ENCODE measurements around the gene TCF3.

The TCF3 gene

GRCh38 chr19:1609680-1610474, 42.5 kb downstream of the TCF3 start:
- no peak for DNase-seq (ENCODE audit: low spot score)

GRCh38 chr19:1609103-1609396, 43.4 kb downstream of the TCF3 start:
- DNase-seq (ENCODE audit: low spot score): no peak

- DNase-seq (ENCODE audit: low spot score): peak; percentile 38
Measured at GRCh38 chr19:1608359-1609102, 43.9 kb downstream of the TCF3 start.

- DNase-seq (ENCODE audit: low spot score): no peak
Measured at GRCh38 chr19:1606138-1606651, 46.2 kb downstream of the TCF3 start.

- DNase-seq (ENCODE audit: low spot score): peak; percentile 90
Measured at GRCh38 chr19:1605236-1606137, 46.9 kb downstream of the TCF3 start, which contains the start of gene UQCR11. UQCR11 (minus strand) TSS chr19:1605462; CDS start chr19:1605409, 53 bp downstream.

GRCh38 chr19:1602091-1602707, 50.2 kb downstream of the TCF3 start:
- no peak for DNase-seq (ENCODE audit: low spot score)

GRCh38 chr19:1601613-1602064, 50.8 kb downstream of the TCF3 start:
- DNase-seq (ENCODE audit: low spot score): no peak

- DNase-seq (ENCODE audit: low spot score): no peak
Measured at GRCh38 chr19:1599460-1599846, 53.0 kb downstream of the TCF3 start.

- no peak for DNase-seq (ENCODE audit: low spot score)
Measured at GRCh38 chr19:1598777-1599459, 53.5 kb downstream of the TCF3 start.

- DNase-seq (ENCODE audit: low spot score): no peak
Measured at GRCh38 chr19:1593501-1593772, 59.0 kb downstream of the TCF3 start.

- DNase-seq (ENCODE audit: low spot score): peak; percentile 88
Measured at GRCh38 chr19:1592755-1593500, 59.5 kb downstream of the TCF3 start, which contains the start of gene MBD3. MBD3 (minus strand) TSS chr19:1592865; CDS start chr19:1592631, 234 bp downstream.

GRCh38 chr19:1592024-1592754, 60.2 kb downstream of the TCF3 start:
- DNase-seq (ENCODE audit: low spot score): peak; percentile 84

- no peak for DNase-seq (ENCODE audit: low spot score)
Measured at GRCh38 chr19:1591421-1592023, 60.9 kb downstream of the TCF3 start.

- DNase-seq (ENCODE audit: low spot score): no peak
Measured at GRCh38 chr19:1590641-1591397, 61.6 kb downstream of the TCF3 start.

- no peak for DNase-seq (ENCODE audit: low spot score)
Measured at GRCh38 chr19:1587872-1588271, 64.5 kb downstream of the TCF3 start.

- DNase-seq (ENCODE audit: low spot score): no peak
Measured at GRCh38 chr19:1585243-1585580, 67.2 kb downstream of the TCF3 start.

GRCh38 chr19:1584500-1585242, 67.7 kb downstream of the TCF3 start:
- DNase-seq (ENCODE audit: low spot score): no peak

GRCh38 chr19:1582201-1582600, 70.2 kb downstream of the TCF3 start:
- DNase-seq (ENCODE audit: low spot score): no peak

All from CD4-positive, alpha-beta T cell treated with Interleukin-15 for 4 hours (primary cell).